Peyer's patch (tissue), 4 donors: ENCODE results near the gene FBXO24. TPM values are rescaled to one million over a fixed set of nuclear protein-coding genes. Genes with fewer than 3 reads are reported as not detected.
A peak's percentile ranks its signal among the peaks of the same experiment; 100 is the strongest.

Experiments used
- DNase-seq, 3 donors: peaks; one replicate each; pipeline ENCODE4 v3.0.0-alpha.2; 2017 to 2019
- H3K27ac ChIP-seq, 4 donors: fragments of 200-600 bp; sonication (generic); one replicate each; pipeline ENCODE4 v1.5.1; 2016 to 2019
- H3K27me3 ChIP-seq, 2 donors: fragments of 200-600 bp; sonication (generic); one replicate each; pipeline ENCODE4 v1.5.1; 2019
- H3K36me3 ChIP-seq, 3 donors: fragments of 200-600 bp; sonication (generic); one replicate each; pipeline ENCODE4 v1.5.1; 2016 to 2019
- H3K4me1 ChIP-seq, 4 donors: fragments of 200-600 bp; sonication (generic); one replicate each; pipeline ENCODE4 v1.5.1; 2016 to 2019
- H3K4me3 ChIP-seq, 4 donors: fragments of 200-600 bp; sonication (generic); 1 replicate in 3 of 4; 2 replicates in 1 of 4; pipeline ENCODE4 v1.5.1; 2016 to 2019; ENCODE audit warnings: mild to moderate bottlenecking in 1 of 4
- H3K9me3 ChIP-seq, 4 donors: fragments of 200-600 bp; sonication (generic); one replicate each; pipeline ENCODE4 v1.5.1; 2016 to 2019; ENCODE audit warnings: mild to moderate bottlenecking in 1 of 4
- CTCF ChIP-seq, 6 experiments: fragments of 450-650 bp in 4 of 6; fragments of 200-600 bp in 2 of 6; sonication (generic) in 1 of 6; IDR thresholded peaks; one replicate each; pipeline ENCODE4 v1.5.1; 2017 to 2019; ENCODE audit warnings: antibody characterized with exemption in 6 of 6, mild to moderate bottlenecking in 3 of 6, moderate library complexity in 1 of 6
- POLR2A ChIP-seq, 2 donors: fragments of 450-650 bp; IDR thresholded peaks; one replicate each; pipeline ENCODE4 v1.5.1; 2017; ENCODE audit warnings: antibody characterized with exemption in 2 of 2, mild to moderate bottlenecking in 2 of 2, moderate library complexity in 2 of 2
- total RNA-seq, 4 donors: library from RNA; depleted of rRNA; stranded (reverse); fragments of >200 nt; gene quantifications; one replicate each; pipeline ENCODE4 v1.1.0, GENCODE V29; 2016

FBXO24 gene
- total RNA-seq, 4 donors from 2014 or later, result 1.1 to 2.8 TPM; not detected in 2

GRCh38 chr7:100566018-100566531 is 20.1 kb upstream of the FBXO24 start:
- Histone ChIP-seq H3K4me1 (peaks cover 0 to 49% (median 19%) of the 10 kb centered on the region in 4 donors), H3K9me3 (no peaks in the 10 kb centered on the region), H3K4me3 (no peak overlapping the region), H3K27me3 (no peaks in the 10 kb centered on the region), H3K36me3 (peaks cover 0 to 28% (median 0%) of the 10 kb centered on the region in 3 donors), H3K27ac (no peak overlapping the region)
- TF ChIP-seq POLR2A (IDR thresholded peaks at IDR 0.05), result no peak
- TF ChIP-seq CTCF (IDR thresholded peaks at IDR 0.05), result no peak
- DNase-seq, result no peak

- H3K27ac ChIP-seq, result peak overlapping the region in 3 of 4 donors; percentile 10 to 55 (median 55)
- no peaks in the 10 kb centered on the region for H3K9me3 ChIP-seq
- no peak overlapping the region for H3K4me3 ChIP-seq
- no peak for DNase-seq
- H3K27me3 ChIP-seq, result no peaks in the 10 kb centered on the region
- peaks cover 0 to 19% (median 0%) of the 10 kb centered on the region in 3 donors for H3K36me3 ChIP-seq
- TF ChIP-seq POLR2A (IDR thresholded peaks at IDR 0.05), result no peak
- H3K4me1 ChIP-seq, result peaks cover 0 to 53% (median 19%) of the 10 kb centered on the region in 4 donors
These were observed 18.9 kb upstream of the FBXO24 start for GRCh38 chr7:100567031-100567730.

DNA sequence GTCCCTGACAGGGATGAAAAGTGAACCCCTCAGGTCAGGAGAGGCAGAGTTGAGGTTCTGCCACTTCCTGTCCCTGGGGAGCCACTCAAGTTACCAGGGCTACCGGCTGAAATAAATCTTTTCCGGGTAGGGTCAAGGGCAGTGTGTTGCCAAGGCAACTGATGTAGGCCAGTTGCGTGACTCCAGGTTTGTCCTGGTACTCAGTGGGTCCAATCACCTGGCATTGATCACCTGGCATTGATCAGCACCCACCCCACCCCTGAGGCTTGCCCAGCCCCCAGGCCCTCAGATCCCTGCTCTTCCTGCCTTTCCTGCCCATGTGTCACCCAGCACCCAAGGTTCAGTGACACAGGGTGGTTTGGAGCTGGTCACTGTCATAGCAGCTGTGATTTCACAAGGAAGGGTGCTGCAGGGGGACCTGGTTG is 18.4 kb upstream of the FBXO24 start:
- peak in 1 of 3 donors; percentile 41 for DNase-seq
- peaks cover 0 to 14% (median 0%) of the 10 kb centered on the region in 3 donors for H3K36me3 ChIP-seq
- no peaks in the 10 kb centered on the region for H3K9me3 ChIP-seq
- no peaks in the 10 kb centered on the region for H3K27me3 ChIP-seq
- H3K4me1 ChIP-seq, result peaks cover 0 to 53% (median 19%) of the 10 kb centered on the region in 4 donors
- peak overlapping the region in 3 of 4 donors; percentile 10 to 55 (median 55) for H3K27ac ChIP-seq
- H3K4me3 ChIP-seq, result no peak overlapping the region
- no peak for TF ChIP-seq CTCF (IDR thresholded peaks at IDR 0.05)
- no peak for TF ChIP-seq POLR2A (IDR thresholded peaks at IDR 0.05)

DNA sequence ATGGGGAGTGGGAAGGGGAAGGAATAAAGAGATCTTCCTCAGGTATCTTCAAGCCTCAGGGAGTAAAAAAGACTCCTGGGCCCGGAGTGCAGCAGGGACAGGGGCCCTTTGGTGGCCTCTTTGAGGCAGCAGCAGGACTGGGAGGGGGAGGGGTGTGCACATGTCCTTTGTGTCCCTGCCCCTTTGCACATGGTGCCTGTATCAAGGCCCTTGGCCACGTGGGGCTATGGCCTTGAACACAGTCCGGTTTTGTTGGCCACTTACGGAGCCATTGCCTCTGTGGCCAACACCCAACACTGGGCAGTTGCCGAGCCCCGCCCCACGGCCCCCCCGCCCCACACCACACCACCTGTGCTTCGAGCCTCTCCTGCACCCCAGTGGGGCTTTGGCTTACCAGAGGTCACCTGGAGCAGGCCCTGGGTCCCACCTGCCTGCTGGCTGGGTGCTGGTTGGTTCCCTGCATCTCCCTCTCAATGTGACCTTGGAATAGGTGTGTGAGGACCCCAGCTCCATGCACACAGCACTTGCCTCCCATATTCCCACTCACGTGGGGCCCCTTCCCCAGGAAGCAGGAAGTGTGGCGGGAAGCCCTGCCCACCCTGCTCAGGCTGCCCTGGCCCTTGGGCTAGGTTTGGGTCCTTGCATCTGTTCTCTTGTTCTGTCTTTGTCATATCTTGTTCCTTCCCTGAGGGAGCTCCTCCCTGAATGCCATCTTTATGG is 17.8 kb upstream of the FBXO24 start:
- Histone ChIP-seq H3K4me3 (no peak overlapping the region), H3K27ac (peak overlapping the region in 2 of 4 donors; percentile 55), H3K9me3 (no peaks in the 10 kb centered on the region), H3K36me3 (peaks cover 0 to 8% (median 0%) of the 10 kb centered on the region in 3 donors), H3K4me1 (peaks cover 0 to 53% (median 19%) of the 10 kb centered on the region in 4 donors), H3K27me3 (no peaks in the 10 kb centered on the region)
- peak in 2 of 3 donors; percentile 81 to 86 for DNase-seq
- no peak for TF ChIP-seq CTCF (IDR thresholded peaks at IDR 0.05)
- no peak for TF ChIP-seq POLR2A (IDR thresholded peaks at IDR 0.05)

- H3K27me3 ChIP-seq, result no peaks in the 10 kb centered on the region
- peak overlapping the region; percentile 41 to 69 (median 54) for H3K27ac ChIP-seq
- H3K4me1 ChIP-seq, result peaks cover 0 to 53% (median 19%) of the 10 kb centered on the region in 4 donors
- TF ChIP-seq CTCF (IDR thresholded peaks at IDR 0.05) (peak; percentile 19 to 56 (median 46)), POLR2A (IDR thresholded peaks at IDR 0.05) (peak in 1 of 2 donors; percentile 15)
- peak in 2 of 3 donors; percentile 70 to 83 for DNase-seq
- H3K36me3 ChIP-seq, result peaks cover 0 to 11% (median 0%) of the 10 kb centered on the region in 3 donors
- peak overlapping the region; percentile 23 to 47 (median 36) for H3K4me3 ChIP-seq
- H3K9me3 ChIP-seq, result no peaks in the 10 kb centered on the region
These were observed 17.0 kb upstream of the FBXO24 start for GRCh38 chr7:100568896-100569844.
